NCI-H526 (cell line): ENCODE measurements around the gene HENMT1.
A peak's percentile ranks its signal among the peaks of the same experiment; 100 is the strongest.
"Not testable (repeated sequence)": the region's sequence is repeated elsewhere in the genome, so short reads cannot be mapped to it uniquely, and the experiment has no call there.

ENCODE experiments used
- DNase-seq, 2 experiments: peaks; one replicate each; lab custom pipeline; 2025; lab: John Stamatoyannopoulos, UW

Gene HENMT1

GRCh38 chr1:108670131-108670773 lies 9.4 kb upstream of the HENMT1 start:
- no peak for DNase-seq

DNA sequence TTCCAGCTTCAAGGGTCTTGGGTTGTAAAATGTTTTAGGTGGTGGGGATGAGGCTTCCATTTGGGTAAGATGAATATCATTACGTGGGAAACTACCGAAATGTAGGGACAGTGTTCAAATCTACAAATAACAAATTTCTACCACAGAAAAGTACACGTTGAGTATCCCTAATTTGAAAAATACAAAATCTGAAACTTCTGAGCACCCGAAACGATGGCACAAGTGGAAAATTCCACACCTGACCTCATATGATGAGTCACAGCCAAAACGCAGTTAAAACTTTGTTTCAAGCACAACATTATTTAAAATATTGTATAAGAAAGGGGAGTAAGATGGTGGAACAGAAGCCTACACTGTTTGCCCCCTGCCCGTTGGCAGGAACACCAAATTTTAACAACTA lies 8.8 kb upstream of the HENMT1 start:
- no peak for DNase-seq

GRCh38 chr1:108668777-108669176 lies 7.9 kb upstream of the HENMT1 start:
- DNase-seq, result no peak

- DNase-seq, result not testable (repeated sequence)
Measured at GRCh38 chr1:108667422-108667821, 6.5 kb upstream of the HENMT1 start.

- DNase-seq, result no peak
Measured at GRCh38 chr1:108665771-108666170, 4.9 kb upstream of the HENMT1 start.

- no peak for DNase-seq
Measured at GRCh38 chr1:108665067-108665466, 4.2 kb upstream of the HENMT1 start.

- DNase-seq, result no peak
Measured at GRCh38 chr1:108664481-108664880, 3.6 kb upstream of the HENMT1 start.

DNA sequence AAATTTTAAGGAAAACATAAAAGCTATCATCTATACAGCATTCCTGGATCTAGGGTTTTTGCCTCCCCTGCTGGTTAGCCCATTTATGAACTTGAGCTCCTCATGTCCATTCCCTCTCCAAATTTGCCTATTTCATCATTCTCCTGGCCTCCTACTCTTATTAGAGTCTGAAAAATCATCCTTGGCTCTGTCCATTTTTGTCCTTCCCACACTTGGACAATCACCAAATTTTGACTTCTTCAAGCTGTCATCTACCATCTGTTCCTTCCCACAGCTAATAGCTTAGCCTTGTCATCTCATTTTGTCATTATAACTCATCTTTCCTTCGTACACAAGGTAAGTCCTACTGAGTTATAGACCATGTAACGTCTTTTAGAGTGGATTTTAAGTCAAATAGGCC lies 2.2 kb upstream of the HENMT1 start:
- DNase-seq, result no peak

DNA sequence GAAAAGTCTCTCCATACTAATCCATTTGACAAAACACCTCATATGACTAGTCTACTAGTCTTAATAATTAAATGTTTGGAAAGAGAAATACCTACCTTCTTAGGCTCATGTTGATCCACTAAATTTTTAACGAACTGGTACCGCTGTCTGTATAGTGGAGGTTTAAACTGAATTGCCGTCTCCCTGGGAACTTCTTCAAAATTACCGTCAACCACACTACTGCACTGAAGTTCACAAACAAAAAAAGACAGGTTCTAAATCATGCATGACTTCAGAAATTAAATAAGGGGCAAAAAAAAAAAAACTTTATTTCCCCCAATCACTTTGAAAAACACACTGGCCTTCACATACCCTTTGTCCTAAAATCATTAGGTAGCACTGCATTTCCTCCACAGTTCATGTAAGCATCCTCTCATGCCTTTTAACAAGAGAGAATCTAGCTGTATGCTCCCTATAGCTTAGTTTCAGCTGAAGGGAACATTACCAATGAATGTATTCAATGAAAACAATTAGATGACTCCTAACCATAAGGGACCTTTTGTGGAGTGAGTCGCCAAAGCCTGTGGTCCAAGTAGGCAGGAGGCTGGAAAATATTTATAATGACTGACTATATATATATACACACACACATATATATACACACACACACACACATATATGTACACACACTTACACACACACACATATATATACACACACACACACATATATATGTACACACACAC lies 3.4 kb downstream of the HENMT1 start:
- DNase-seq, result no peak

GRCh38 chr1:108653431-108654105 lies 7.3 kb downstream of the HENMT1 start:
- no peak for DNase-seq

DNA sequence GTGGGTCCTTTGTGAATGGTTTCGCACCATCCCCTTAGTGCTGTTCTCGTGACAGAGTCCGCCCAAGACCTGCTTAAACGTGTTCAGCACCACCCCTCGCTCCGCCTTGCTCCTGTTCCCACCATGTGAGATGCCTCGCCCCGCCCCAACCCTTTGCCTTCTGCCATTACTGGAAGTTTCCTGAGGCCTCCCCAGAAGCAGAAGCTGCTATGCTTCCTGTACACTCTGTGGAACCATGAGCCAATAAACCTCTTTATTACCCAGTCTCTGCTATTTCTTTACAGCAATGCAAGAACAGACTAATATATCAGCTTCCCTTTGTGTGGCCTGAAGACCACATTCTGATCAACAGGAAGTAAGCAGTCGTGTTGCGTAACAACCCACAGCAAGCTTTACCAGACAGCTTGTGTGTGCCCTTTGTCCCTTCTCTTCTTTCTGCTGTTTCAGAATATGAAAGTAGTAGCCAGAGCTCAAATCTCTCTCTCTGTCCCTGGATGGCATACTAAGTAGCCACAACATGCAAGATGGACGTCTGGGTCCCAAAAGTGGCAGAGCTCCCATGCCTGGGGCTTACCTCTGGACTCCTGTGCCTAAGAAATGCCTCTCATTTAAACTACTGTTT lies 14.1 kb downstream of the HENMT1 start:
- no peak for DNase-seq

DNA sequence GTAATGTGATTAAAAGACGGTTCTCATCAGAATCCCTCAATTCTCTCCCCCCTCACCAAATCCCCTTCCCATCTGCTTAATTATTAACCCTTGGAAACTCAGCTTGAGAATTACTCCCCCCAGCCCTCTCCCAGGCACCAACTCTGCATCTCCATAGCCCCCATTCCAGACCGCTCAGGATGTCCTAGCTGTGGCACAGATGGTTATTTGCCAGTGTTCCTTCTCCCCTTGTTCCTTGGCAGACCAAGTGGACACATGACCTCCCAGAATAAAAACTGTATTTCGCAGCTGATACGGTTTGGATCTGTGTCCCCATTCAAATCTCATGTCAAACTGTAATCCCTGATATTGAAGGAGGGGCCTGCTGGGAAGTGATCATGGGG lies 14.6 kb downstream of the HENMT1 start:
- DNase-seq, result no peak

DNA sequence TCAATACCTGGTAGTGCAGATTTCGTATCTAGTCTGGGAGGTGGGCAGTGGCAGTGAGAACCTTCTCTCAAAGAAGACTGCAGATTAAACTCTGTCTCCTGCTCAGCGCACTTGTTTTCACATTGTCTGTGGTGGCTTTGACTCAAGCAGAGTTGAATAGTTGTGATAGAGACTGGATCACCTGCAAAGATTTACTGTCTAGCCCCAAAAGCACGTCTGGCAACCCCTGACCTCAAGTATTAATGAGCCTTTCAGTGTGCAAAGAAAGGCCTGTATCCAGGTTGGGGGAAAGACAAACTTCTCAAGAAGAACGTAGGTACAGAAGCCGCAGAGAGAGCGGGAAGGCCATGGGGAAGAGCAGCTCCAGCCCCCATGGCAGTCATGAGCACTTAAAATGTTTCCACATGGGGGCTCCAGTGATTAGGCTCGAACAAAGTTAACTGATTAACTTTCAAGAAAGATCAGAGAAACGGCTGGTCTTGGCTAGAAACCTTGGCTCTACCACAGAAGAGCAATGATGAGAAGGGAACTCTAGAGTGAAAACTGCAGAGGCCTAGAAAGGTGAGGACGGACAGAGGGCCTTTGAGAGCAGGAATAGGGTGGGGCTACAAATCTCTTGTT lies 15.2 kb downstream of the HENMT1 start:
- no peak for DNase-seq

DNA sequence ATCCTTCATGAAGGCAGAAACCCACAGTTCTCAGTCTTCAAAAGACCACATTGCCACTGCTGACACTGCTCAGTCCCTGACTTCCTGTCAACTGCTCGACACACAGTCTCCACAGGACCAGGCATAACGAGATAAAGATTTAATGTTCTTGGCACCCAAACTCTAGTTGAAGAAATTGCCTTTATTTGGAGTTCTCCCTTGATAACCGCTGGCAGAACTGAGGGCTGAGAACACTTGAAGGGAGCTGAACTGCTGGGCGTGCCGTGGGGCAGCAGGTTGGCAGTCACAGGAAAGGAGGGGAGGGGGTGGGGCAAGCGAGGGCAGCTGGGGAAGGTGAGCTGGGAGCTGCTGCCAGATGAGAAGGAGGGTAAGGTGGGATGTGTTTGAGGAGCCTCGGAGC lies 15.9 kb downstream of the HENMT1 start:
- DNase-seq, result no peak

DNA sequence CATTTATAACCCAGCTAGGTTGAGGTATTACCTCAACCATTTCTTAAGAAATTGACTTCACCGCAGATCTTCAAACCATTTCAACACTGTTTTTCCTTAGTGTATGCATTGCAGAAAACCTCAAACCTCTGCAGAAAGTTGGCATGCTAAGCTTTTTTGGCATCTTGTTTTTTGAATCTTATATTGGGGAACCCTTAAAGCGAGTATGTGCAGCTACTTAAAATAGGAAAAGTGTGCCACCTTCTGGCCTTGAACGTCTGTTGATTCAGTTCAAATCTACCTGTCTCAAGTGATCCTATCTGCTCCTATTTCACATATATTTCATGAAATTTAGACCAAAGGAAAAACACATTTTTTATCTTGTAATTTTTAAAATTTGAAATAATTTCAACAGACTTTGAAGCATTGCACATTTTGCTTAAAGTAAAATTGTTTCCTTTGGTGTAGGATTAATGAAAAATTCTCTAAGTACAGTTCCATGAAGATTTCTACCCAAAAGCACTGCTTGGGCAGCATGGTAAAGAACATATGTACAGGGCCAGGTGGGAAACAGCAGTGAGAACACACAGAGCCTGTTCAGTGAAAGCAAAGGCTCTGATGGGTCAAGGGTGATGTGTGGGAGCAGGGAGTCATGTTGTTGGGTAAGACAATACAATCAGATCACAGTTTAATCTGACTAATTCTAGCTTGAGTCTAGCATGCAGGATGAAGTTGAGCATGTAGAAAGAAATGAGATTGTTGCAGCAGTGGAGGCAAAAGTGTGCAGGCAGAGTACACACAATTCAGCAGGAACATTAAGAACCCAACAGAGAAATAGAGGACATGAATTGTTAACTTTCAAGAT lies 17.2 kb downstream of the HENMT1 start:
- DNase-seq, result peak; percentile 15 to 63

GRCh38 chr1:108640863-108641262 lies 20.0 kb downstream of the HENMT1 start:
- DNase-seq, result not testable (repeated sequence)

- no peak for DNase-seq
Measured at GRCh38 chr1:108639899-108640560, 20.9 kb downstream of the HENMT1 start.

DNA sequence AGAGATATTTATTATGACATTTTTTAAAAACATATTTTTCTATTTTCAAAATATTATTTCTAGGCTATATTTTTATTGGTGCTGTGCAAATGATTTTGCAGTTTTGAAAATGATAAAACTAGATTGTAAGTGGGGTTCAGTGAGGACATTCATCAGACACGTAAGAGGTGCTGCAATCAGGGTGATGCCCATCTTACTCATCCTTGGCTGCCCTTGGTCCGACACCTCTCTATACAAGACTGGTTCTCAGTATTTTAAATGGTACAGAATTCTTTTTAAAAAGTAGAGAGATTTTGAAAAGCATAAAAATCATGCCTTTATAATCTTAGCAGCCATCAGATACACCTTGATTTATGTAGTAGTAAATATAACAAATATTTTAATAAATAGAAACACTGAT lies 24.0 kb downstream of the HENMT1 start:
- no peak for DNase-seq

GRCh38 chr1:108634521-108634920 lies 26.4 kb downstream of the HENMT1 start:
- no peak for DNase-seq

GRCh38 chr1:108628665-108629064 lies 32.2 kb downstream of the HENMT1 start:
- no peak for DNase-seq

DNA sequence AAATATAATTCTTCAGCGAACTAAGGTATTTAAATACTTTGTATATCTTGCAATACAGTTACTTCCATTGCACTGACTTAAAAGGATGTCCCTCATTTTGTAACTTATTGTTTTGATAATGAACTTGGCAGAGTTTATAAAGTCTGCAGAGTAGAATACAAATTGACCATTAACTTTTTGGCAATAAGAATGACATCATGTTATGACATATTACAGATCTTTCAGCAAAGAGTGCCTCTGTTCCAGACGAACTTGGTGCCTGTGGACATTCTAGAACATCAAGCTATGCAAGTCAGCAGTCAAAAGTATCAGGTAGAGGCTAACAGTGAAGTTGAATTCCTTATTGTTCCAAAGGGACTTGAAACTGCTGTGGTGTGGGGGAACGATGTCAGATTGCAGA lies 32.9 kb downstream of the HENMT1 start:
- DNase-seq, result no peak
